Measurements from ENCODE around the gene EXOSC10. TPM values are rescaled to one million over a fixed set of nuclear protein-coding genes. Genes with fewer than 3 reads are reported as not detected.

The EXOSC10 gene
- total and polyA plus RNA-seq, 2 of the 4 experiments (the other 2 are of a cell fraction), result 64.5 to 66.0 TPM

GRCh38 chr1:11059155-11059967 lies 40.3 kb downstream of the EXOSC10 start:
- H4K20me1 ChIP-seq (ENCODE audit: insufficient read depth, low read length), result peaks cover 7% of the 10 kb centered on the region; the same call in 1 of the 2 replicates
- H3K9me1 ChIP-seq (ENCODE audit: insufficient read depth, low read length), result peaks cover 8% of the 10 kb centered on the region; the same call in 1 of the 2 replicates
- WGBS, 2 experiments (ENCODE audit: extremely low coverage in 2 of 2, insufficient read length in 1 of 2), result 0% methylated on average over 1 of the region's 72 CpGs; no CpG with 5 or more reads in 1 of the 2 experiments
- H3K27ac ChIP-seq (ENCODE audit: insufficient read depth, low read length), result peak overlapping the region; percentile 70
- H3K4me2 ChIP-seq (ENCODE audit: low read depth, low read length), result peak overlapping the region; percentile 93
- no peak overlapping the region for H2BK20ac ChIP-seq (ENCODE audit: low read depth, low read length)
- peak overlapping the region; percentile 94 for H2AFZ ChIP-seq (replicated peaks; ENCODE audit: low read length, poor library complexity)
- intact Hi-C loops (cut with micrococcal nuclease) (no loop called here), in situ Hi-C loops (cut with MboI; ENCODE audit: low sequenced_read_pairs) (no loop called here), dilution Hi-C loops (cut with HindIII; ENCODE audit: low sequenced_read_pairs, unreplicated experiment) (no loop called here)
- no peak for DNase-seq
- H2AK5ac ChIP-seq (ENCODE audit: low read depth, low read length), result peak overlapping the region; percentile 96
- peak overlapping the region; percentile 85 for H3K4ac ChIP-seq (ENCODE audit: low read depth, low read length)
- ATAC-seq (ENCODE audit: low read depth), result peak; percentile 27
- peak overlapping the region; percentile 99 for H2AK9ac ChIP-seq (replicated peaks; ENCODE audit: low read depth, low read length, poor library complexity)
- peaks cover 25% of the 10 kb centered on the region for H3K36me3 ChIP-seq (ENCODE audit: control insufficient read depth, insufficient read depth, low read length)
- POLR2A ChIA-PET (ENCODE audit: unreplicated experiment), result interaction anchor here (1.0 kb wide), 1 partner anchor 22 kb away, joined by 4 read pairs; no protein-coding TSS in a partner anchor
- no peaks in the 10 kb centered on the region for H3K9me3 ChIP-seq (ENCODE audit: control insufficient read depth, insufficient read depth, low read length)
- TSS peak; percentile 72 for BruUV-seq (replicated peaks)
- no peak overlapping the region; the same call in 1 of the 2 replicates for H3K18ac ChIP-seq (ENCODE audit: low read depth, low read length)
- no peak overlapping the region for H2BK120ac ChIP-seq (ENCODE audit: low read depth, low read length)
- peak overlapping the region; percentile 91 for H3K9ac ChIP-seq (ENCODE audit: low read depth, low read length)
- peak overlapping the region; percentile 90 for H3K14ac ChIP-seq (replicated peaks; ENCODE audit: low read depth, low read length)
- peaks cover 24 to 51% of the 10 kb centered on the region in 2 experiments for H3K79me1 ChIP-seq (ENCODE audit: low read depth in 1 of 2, low read length in 2 of 2)
- peak overlapping the region; percentile 80 for H4K91ac ChIP-seq (ENCODE audit: insufficient read depth, low read depth, low read length)
- H3K4me3 ChIP-seq (ENCODE audit: insufficient read depth, low read depth, low read length), result peak overlapping the region; percentile 93
- peaks cover 8% of the 10 kb centered on the region for H3K4me1 ChIP-seq (ENCODE audit: control insufficient read depth, insufficient read depth, low read length)
- H4K5ac ChIP-seq (ENCODE audit: low read depth, low read length), result peak overlapping the region; percentile 56; the same call in 1 of the 2 replicates
- peak overlapping the region; percentile 58 to 78; a peak in 2 of 4 replicates for H4K8ac ChIP-seq (ENCODE audit: low read depth in 2 of 2, low read length in 2 of 2)
- H2BK5ac ChIP-seq (ENCODE audit: low read depth, low read length, poor library complexity, severe bottlenecking), result peak overlapping the region; percentile 54
- TF ChIP-seq, protein P1, sequence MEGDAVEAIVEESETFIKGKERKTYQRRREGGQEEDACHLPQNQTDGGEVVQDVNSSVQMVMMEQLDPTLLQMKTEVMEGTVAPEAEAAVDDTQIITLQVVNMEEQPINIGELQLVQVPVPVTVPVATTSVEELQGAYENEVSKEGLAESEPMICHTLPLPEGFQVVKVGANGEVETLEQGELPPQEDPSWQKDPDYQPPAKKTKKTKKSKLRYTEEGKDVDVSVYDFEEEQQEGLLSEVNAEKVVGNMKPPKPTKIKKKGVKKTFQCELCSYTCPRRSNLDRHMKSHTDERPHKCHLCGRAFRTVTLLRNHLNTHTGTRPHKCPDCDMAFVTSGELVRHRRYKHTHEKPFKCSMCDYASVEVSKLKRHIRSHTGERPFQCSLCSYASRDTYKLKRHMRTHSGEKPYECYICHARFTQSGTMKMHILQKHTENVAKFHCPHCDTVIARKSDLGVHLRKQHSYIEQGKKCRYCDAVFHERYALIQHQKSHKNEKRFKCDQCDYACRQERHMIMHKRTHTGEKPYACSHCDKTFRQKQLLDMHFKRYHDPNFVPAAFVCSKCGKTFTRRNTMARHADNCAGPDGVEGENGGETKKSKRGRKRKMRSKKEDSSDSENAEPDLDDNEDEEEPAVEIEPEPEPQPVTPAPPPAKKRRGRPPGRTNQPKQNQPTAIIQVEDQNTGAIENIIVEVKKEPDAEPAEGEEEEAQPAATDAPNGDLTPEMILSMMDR (conservative IDR thresholded peaks at IDR 0.05; ENCODE audit: low read depth, low read length), result no peak
- peak; percentile 70; the same call in 1 of the 2 replicates for TF ChIP-seq MXI1 (IDR thresholded peaks at IDR 0.05; ENCODE audit: borderline replicate concordance, low read depth, low read length)
- H3K23ac ChIP-seq (ENCODE audit: low read depth, low read length), result peak overlapping the region; percentile 88
- H3K56ac ChIP-seq (ENCODE audit: extremely low read depth, insufficient read depth, low read length), result peak overlapping the region; percentile 47
- CTCF ChIA-PET, result no interaction called here
- no peak overlapping the region for H2BK15ac ChIP-seq (ENCODE audit: low read depth, low read length)
- no peaks in the 10 kb centered on the region for H3K27me3 ChIP-seq (ENCODE audit: control insufficient read depth, insufficient read depth, low read length)

All from IMR-90 (cell line).